Neuron (in vitro differentiated cells): ENCODE measurements around the gene PARD3B.
"Not testable (repeated sequence)": the region's sequence is repeated elsewhere in the genome, so short reads cannot be mapped to it uniquely, and the experiment has no call there.

Experiments
- H2AFZ ChIP-seq: one replicate; pipeline ENCODE4 v1.6.1; 2013; ENCODE audit warnings: low read depth, mild to moderate bottlenecking, inconsistent platforms, low read length, moderate library complexity
- H3K27me3 ChIP-seq: one replicate; pipeline ENCODE4 v1.6.1; 2013; ENCODE audit warnings: low read length; ENCODE audit not compliant: insufficient read depth
- H3K36me3 ChIP-seq: one replicate; pipeline ENCODE4 v1.6.1; 2013; ENCODE audit warnings: low read length; ENCODE audit not compliant: insufficient read depth
- H3K4me1 ChIP-seq: one replicate; pipeline ENCODE4 v1.6.1; 2013; ENCODE audit warnings: low read length; ENCODE audit not compliant: insufficient read depth
- H3K4me3 ChIP-seq: 2 replicates; pipeline ENCODE4 v1.5.1; 2013; ENCODE audit warnings: mild to moderate bottlenecking, low read length, moderate library complexity
- H3K9me3 ChIP-seq: one replicate; pipeline ENCODE4 v1.6.1; 2013; ENCODE audit warnings: low read length

Gene PARD3B

DNA sequence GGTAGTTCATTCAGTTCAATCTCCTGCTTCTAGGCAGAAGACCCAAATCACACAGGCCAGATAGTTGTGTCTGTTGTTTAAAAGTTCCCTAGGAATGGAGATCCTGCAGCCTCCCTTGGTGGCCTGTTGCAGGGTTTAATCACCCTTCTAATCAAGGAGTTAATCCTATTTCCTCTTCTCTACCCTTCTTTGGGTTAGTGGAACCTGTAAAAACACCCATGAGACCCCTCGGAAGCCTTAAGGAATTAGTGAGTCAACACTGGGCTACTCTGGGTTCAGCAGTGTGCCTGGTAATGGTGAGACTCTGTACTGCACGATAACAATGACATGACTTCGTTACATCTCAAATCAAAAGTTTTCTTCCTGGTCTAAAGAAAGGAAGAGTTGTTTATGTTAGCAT is 919.4 kb downstream of the PARD3B start:
- Histone ChIP-seq H3K36me3 (no peaks in the 10 kb centered on the region), H3K9me3 (peaks cover under 1% of the 10 kb centered on the region), H3K4me1 (peaks cover 4% of the 10 kb centered on the region), H3K4me3 (no peak overlapping the region), H2AFZ (no peak overlapping the region), H3K27me3 (no peaks in the 10 kb centered on the region)

DNA sequence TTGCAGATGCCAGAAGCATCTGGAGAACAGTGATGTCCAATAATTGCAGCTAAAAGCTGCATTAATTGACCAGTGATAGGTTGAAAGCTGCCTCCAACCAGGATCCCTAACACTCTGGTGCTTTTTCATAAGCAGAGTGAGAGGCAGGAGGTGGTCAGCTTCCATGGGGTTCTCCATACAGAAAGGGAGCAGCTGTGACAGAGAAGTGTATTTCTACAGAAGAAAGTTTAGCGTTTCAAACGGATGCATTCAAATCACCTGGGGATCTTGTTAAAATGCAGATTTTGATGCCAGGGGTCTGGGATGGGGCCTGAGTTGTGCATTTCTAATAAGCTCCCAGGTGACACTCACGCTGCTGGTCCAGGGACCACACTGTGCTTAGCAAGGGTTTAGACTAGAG is 920.5 kb downstream of the PARD3B start:
- Histone ChIP-seq H3K4me1 (peaks cover 4% of the 10 kb centered on the region), H3K27me3 (no peaks in the 10 kb centered on the region), H2AFZ (no peak overlapping the region), H3K36me3 (no peaks in the 10 kb centered on the region), H3K4me3 (no peak overlapping the region), H3K9me3 (no peaks in the 10 kb centered on the region)

DNA sequence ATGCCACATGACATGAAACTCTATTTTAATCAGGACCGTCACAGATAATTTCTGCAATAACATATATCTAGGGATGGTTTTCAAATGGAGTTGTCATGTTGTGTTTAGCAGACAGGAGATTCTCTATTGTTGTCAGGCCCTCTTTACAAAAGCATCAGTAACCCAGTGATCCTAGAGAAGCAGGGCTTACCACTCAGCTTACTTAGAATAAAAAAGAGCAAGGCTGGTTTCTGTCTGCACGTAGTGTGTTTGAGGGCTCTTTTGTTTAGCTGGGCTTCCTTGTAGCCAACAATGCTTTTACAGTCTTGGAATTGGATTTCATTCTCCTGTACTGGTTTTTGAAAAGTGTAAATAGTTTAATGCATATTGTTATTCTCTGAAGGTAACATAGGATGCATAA is 926.5 kb downstream of the PARD3B start:
- H3K36me3 ChIP-seq = no peaks in the 10 kb centered on the region
- no peak overlapping the region for H3K4me3 ChIP-seq
- H3K9me3 ChIP-seq = no peaks in the 10 kb centered on the region
- no peak overlapping the region for H2AFZ ChIP-seq
- H3K27me3 ChIP-seq = no peaks in the 10 kb centered on the region
- H3K4me1 ChIP-seq = peaks cover 20% of the 10 kb centered on the region

DNA sequence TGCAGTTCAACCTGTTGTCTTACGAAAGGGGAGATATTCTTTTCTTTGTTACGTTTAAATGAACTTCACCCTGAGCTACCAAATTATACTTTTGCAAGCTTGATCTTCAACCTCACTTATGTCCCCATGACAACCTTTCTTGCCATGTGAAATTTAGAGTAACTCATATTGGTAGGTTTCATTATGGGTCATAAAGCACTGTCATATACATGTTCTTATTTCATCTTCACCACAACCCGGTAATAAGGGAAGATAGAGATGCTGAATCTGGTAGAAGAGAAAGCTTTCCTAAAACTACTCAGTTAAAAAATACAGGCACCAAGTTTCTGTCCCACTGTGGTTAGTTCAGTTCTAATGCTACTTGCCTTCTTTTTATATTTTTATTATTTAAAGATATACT is 928.5 kb downstream of the PARD3B start:
- Histone ChIP-seq H3K4me3 (no peak overlapping the region), H3K27me3 (no peaks in the 10 kb centered on the region), H3K36me3 (no peaks in the 10 kb centered on the region), H3K4me1 (peaks cover 24% of the 10 kb centered on the region), H2AFZ (no peak overlapping the region), H3K9me3 (no peaks in the 10 kb centered on the region)

DNA sequence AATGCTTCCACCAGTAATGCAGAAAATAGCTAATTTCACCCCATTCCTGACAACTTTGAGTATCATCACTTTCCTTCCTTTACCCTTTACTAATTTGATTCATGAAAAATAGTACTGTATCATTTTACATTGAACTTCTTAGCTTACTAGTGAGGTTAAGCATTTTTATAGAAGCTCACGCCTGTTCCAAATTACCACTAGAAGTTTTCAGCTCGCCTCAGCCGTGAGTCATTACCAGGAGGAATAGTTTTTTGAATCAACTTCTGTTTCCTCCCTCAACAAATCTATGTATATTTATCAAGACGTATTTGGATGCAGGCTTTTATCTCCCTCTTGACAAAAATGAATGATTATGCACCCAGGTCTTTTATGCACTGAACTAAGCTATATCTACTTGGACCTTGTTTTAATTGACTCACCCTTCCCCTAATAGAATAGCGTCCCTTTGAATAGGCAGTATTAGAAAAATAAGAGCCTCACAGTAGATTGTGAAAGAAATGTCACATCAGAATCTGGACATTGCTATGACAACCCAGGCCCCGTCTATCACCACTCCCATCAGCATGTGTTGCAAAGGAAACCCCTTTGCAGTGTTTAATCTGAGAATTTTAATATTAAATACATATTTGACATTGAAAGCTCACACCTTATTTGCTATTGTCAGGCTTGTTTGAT is 929.6 kb downstream of the PARD3B start:
- Histone ChIP-seq H3K4me1 (peaks cover 24% of the 10 kb centered on the region), H3K27me3 (no peaks in the 10 kb centered on the region), H3K9me3 (no peaks in the 10 kb centered on the region), H3K36me3 (no peaks in the 10 kb centered on the region), H2AFZ (no peak overlapping the region), H3K4me3 (no peak overlapping the region)

DNA sequence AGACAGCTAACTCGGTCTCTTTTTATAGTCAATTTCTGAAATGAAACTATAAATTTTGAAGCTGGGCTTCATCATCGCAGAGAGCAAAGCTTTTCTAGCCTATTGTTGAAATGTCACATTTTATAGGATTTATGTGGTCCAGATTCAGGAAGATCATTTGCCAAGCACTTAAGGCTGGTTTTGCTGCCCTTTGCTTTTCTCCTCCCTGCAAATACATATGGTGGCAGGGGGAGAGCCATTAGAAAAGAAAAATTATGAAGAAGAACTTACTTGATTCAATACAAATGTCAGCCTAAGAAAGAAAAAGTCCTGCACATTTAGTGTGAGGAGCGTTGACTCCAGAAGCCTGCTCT is 930.1 kb downstream of the PARD3B start:
- no peaks in the 10 kb centered on the region for H3K9me3 ChIP-seq
- H3K36me3 ChIP-seq = no peaks in the 10 kb centered on the region
- H3K4me1 ChIP-seq = peaks cover 24% of the 10 kb centered on the region
- no peak overlapping the region for H3K4me3 ChIP-seq
- no peak overlapping the region for H2AFZ ChIP-seq
- no peaks in the 10 kb centered on the region for H3K27me3 ChIP-seq

DNA sequence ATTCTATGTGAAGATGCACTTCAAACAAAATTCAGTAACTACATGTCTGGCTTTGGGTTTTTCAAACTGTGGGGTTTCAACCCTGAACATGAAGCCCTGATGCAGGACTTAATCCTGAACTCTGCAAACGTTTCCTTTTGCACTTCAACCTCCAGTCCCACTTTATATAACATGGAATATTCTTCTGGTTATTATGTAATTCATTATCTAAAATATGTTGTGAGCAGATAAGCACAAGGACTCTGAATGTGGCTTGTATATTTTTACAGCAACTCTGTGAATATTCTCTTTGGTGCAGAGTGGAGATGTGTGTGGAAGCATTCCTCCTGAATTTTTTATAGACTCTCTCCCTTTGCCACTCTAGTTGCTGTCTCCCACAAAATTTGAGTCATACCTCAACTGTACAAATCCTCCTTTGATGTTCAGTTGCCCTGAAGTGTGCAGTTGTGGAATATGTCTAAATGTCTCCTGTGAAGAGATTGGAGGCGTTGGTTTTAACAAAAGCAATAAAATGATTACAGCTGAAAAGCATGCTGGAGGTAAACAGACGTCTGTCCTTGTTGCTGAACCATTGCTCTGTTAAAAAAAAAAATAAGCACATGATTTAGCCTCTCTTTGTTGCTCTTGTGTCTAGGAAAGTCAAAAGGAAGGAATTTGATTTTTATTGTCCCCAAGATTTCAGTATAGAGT is 931.9 kb downstream of the PARD3B start:
- H2AFZ ChIP-seq = no peak overlapping the region
- H3K36me3 ChIP-seq = no peaks in the 10 kb centered on the region
- H3K4me1 ChIP-seq = peaks cover 25% of the 10 kb centered on the region
- H3K9me3 ChIP-seq = no peaks in the 10 kb centered on the region
- H3K27me3 ChIP-seq = no peaks in the 10 kb centered on the region
- H3K4me3 ChIP-seq = no peak overlapping the region

DNA sequence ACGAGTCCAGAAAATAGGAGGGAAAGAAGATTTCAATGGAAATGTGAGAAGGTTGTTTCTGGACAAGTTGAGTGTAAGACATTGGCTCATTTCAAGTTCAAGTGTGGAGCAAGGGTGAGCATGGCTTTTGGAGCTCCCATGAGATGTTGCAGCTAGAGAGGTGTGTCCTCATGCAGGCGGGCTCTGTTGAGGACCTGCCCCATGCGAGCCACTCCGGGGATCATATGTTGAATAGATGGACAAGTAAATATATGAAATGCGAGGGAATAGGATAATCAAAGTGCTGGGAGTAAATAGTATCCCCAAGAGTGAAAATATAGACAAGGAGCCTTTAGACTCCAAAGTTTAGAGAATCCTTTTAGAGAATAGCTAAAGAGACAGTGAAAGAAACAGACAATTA is 936.6 kb downstream of the PARD3B start:
- Histone ChIP-seq H3K36me3 (no peaks in the 10 kb centered on the region), H3K27me3 (no peaks in the 10 kb centered on the region), H3K4me1 (peaks cover 33% of the 10 kb centered on the region), H3K9me3 (no peaks in the 10 kb centered on the region), H3K4me3 (no peak overlapping the region), H2AFZ (no peak overlapping the region)

DNA sequence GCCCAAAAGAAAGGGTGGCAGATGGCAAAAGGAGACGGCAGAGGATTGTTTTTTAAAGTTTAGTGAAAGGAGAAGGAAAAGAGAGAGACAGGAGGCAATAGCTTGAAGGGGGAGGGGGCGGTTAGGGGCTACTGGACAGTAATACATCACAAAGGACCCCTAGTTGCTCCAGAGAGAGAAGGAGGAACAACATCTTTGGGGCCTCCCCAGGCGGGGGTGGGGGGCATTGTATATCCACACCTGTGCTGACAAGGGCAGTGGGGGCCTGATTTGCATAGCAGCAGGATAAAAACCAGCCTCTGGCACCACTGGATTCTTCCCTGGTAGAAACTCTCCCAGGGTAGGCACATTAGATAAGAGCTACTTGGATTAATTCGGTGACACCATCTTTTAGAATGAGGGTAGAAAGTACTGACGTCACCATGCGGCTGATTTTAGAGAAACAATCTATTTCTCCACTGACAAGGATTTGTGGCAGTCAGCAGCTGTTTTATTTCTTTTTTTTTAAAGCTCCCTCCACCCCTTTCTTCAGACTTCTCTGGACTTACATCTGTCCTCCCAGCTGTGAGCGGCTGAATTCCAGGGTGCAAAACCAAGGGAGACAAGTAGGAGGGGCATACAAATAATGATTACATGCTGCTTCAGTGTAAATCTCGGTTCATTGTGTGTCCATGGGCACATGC is 937.3 kb downstream of the PARD3B start:
- no peaks in the 10 kb centered on the region for H3K36me3 ChIP-seq
- H3K4me3 ChIP-seq = no peak overlapping the region

DNA sequence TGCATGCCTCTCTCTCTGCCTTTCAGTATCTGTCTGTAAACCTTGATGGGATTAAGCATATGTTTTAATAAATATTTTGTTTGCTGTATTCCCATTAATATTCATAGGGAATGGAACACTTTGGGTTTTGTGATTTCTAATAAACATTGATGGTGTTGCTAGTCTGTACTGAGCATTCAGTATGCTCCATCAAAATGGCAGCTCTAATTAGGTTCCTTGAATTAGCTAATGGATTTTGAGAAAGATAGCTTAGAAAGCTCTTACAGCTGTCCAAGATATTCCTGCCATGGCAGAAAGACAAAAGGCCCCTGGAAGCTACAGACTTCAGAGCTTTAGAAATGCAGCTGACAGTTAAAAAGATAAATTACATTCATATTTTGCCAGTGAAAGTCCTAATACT is 937.8 kb downstream of the PARD3B start:
- no peak overlapping the region for H3K4me3 ChIP-seq
- no peak overlapping the region for H2AFZ ChIP-seq
- H3K36me3 ChIP-seq = no peaks in the 10 kb centered on the region
- peaks cover 29% of the 10 kb centered on the region for H3K4me1 ChIP-seq
- H3K27me3 ChIP-seq = no peaks in the 10 kb centered on the region
- H3K9me3 ChIP-seq = no peaks in the 10 kb centered on the region

More for the DNA sequence above, 937.3 kb downstream of the PARD3B start:
- H3K9me3 ChIP-seq = no peaks in the 10 kb centered on the region
- H3K4me1 ChIP-seq = peaks cover 29% of the 10 kb centered on the region
- no peak overlapping the region for H2AFZ ChIP-seq
- H3K27me3 ChIP-seq = no peaks in the 10 kb centered on the region

DNA sequence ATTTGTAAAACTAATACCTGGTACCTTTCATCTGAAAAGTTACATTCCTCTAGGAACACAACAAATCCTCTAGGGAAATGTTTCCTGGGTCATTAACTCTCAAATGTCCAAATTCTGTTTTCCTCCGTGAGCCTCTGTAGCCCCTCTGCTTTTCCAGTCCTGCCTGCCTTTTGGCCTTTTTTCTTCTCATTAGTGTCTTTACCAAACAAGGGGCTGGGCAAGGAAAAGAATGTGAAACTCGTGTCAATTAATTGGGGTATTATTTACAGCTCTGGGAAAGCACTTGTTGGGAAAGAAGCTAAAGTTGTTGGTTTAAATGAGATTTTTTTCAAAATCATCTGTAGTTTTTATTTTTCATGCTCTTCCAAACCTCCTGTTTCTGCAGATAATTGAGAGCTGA is 938.9 kb downstream of the PARD3B start:
- H3K9me3 ChIP-seq = no peaks in the 10 kb centered on the region
- H3K4me1 ChIP-seq = peaks cover 29% of the 10 kb centered on the region
- H3K4me3 ChIP-seq = no peak overlapping the region
- no peaks in the 10 kb centered on the region for H3K27me3 ChIP-seq
- no peak overlapping the region for H2AFZ ChIP-seq
- no peaks in the 10 kb centered on the region for H3K36me3 ChIP-seq

DNA sequence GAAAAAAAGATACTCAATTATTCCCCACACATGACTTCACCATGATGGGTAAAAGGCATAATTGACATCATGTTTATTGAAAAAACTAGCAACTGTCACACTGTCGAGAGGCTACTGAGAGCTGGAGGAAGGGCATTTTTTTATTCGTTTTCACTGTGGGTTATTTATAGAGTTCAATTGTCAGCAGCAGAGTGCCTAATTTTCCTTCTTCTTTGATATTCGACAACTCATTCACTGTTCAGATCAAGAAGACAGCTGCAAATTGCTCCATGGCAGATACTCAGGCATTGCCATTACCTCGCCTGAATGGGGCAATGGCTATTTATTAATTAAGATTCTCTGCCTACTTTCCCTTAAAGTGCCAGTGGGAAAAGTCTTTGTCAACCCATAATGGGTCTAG is 939.5 kb downstream of the PARD3B start:
- Histone ChIP-seq H3K36me3 (no peaks in the 10 kb centered on the region), H3K4me3 (no peak overlapping the region), H2AFZ (no peak overlapping the region), H3K4me1 (peaks cover 29% of the 10 kb centered on the region), H3K27me3 (no peaks in the 10 kb centered on the region), H3K9me3 (no peaks in the 10 kb centered on the region)

DNA sequence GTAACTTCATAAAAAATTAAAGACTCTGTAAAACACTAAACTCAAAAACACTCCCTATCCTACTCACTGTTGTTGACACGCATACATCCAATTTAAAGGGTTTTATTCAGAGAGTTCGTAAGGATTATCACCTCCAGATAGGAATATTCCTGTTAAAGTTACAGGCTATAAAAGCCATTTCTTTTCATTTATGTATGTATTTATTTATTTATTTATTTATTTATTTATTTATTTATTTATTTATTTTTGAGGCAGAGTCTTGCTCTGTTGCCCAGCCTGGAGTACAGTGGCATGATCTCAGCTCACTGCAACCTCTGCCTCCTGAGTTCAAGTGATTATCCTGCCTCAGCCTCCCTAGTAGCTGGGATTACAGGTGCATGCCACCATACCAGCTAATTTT is 948.3 kb downstream of the PARD3B start:
- H3K4me1 ChIP-seq = peaks cover 28% of the 10 kb centered on the region
- not testable (repeated sequence) for H3K9me3 ChIP-seq, H3K36me3 ChIP-seq, H3K27me3 ChIP-seq, H2AFZ ChIP-seq, H3K4me3 ChIP-seq
